Skeletal muscle tissue (tissue), 2 donors: ENCODE data around the gene XRRA1. TPM values are rescaled to one million over a fixed set of nuclear protein-coding genes. Genes with fewer than 3 reads are reported as not detected.

Experiments
- small RNA-seq: library from RNA; depleted of rRNA; stranded (forward); fragments of <200 nt; gene quantifications from one replicate; pipeline ENCODE3, GENCODE V24; 2014
- total RNA-seq: library from RNA; depleted of rRNA; stranded (reverse); fragments of >200 nt; gene quantifications from one replicate; pipeline ENCODE4 v1.2.3, GENCODE V29; 2014

Gene XRRA1
- total RNA-seq, 1 donor from 2014 or later, result 4.2 TPM

Small RNA genes within 50 kb of the gene (small RNA-seq; reads per million reads assigned to genes)
- gene RN7SL239P (not detected), gene RNU6-216P (not detected)

Other genes with a start within 250 kb of the XRRA1 start
- 0.52 TPM for gene CHRDL2, start 217.7 kb downstream of the XRRA1 start, total RNA-seq
- gene RNF169, start 200.2 kb downstream of the XRRA1 start, total RNA-seq, result 18.3 TPM
- 28.7 TPM for gene SPCS2, start 175 bp upstream of the XRRA1 start, total RNA-seq
- 19.8 TPM for gene NEU3, start 39.8 kb upstream of the XRRA1 start, total RNA-seq
- gene OR2AT4, start 147.8 kb upstream of the XRRA1 start, total RNA-seq, result not detected
- 9.4 TPM for gene SLCO2B1, start 202.0 kb upstream of the XRRA1 start, total RNA-seq